DOHH2 (cell line): ENCODE data around the gene ITPR2.

Experiments
- EZH2phosphoT487 ChIP-seq: fragments of 200-600 bp; sonication (generic); IDR thresholded peaks from 2 replicates; pipeline ENCODE4 v1.6.1; 2017; ENCODE audit warnings: borderline replicate concordance, mild to moderate bottlenecking, antibody characterized with exemption, low read length, moderate library complexity, mixed read lengths
- TF ChIP-seq, protein P1 (sequence below): fragments of 200-600 bp; sonication (generic); IDR thresholded peaks from one replicate; pipeline ENCODE4 v1.5.1; 2014; ENCODE audit warnings: antibody characterized with exemption, mild to moderate bottlenecking, low read depth, low read length; ENCODE audit not compliant: poor library complexity, severe bottlenecking

DNA sequence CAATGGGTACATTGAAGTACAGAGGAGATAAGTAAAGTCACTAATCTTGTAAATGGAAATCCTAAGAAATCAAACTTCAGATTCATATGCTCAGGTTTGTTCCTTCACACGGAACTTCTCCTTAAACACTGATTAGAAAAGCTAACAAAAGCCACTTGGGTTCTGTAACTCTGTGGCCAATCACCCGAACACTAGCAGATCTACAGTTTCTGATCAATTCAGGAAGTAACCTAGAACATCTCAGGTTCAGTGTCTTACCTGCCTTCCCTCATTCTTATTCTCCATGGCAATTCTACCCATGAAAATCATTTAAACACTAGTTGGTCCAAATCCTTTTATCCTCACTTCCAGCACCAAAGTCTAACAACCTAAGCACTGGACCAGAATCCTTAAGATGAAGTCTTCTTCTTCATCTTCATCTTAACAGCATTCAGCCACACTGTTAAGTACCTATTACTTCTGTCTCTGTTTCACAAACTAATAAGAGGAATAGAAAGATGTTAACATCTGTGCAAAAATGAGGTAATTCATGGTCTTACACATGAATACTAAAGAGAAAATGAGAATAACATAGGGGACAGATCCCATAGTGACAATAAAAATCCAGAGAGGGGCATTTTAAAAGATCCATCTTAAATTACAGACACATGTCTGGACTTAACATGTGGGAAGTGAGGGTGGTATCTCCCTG lies 453.1 kb downstream of the ITPR2 start:
- TF ChIP-seq, protein P1, sequence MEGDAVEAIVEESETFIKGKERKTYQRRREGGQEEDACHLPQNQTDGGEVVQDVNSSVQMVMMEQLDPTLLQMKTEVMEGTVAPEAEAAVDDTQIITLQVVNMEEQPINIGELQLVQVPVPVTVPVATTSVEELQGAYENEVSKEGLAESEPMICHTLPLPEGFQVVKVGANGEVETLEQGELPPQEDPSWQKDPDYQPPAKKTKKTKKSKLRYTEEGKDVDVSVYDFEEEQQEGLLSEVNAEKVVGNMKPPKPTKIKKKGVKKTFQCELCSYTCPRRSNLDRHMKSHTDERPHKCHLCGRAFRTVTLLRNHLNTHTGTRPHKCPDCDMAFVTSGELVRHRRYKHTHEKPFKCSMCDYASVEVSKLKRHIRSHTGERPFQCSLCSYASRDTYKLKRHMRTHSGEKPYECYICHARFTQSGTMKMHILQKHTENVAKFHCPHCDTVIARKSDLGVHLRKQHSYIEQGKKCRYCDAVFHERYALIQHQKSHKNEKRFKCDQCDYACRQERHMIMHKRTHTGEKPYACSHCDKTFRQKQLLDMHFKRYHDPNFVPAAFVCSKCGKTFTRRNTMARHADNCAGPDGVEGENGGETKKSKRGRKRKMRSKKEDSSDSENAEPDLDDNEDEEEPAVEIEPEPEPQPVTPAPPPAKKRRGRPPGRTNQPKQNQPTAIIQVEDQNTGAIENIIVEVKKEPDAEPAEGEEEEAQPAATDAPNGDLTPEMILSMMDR: no peak
- TF ChIP-seq EZH2phosphoT487: no peak
